Activated B cell treated with CpG ODN at 0.5 μM for 24 hours (primary cell): ENCODE measurements around the gene TUFT1. TPM values are rescaled to one million over a fixed set of nuclear protein-coding genes. Genes with fewer than 3 reads are reported as not detected.
"Not testable (repeated sequence)": the region's sequence is repeated elsewhere in the genome, so short reads cannot be mapped to it uniquely, and the experiment has no call there.

Experiments
- ATAC-seq: fragments of 200-7000 bp; cut with Tn5 transposase; one replicate; pipeline ENCODE4 v1.10.0; 2021; ENCODE audit warnings: low read depth, mild to moderate bottlenecking, moderate library complexity
- CTCF ChIA-PET: fragments of 350-600 bp; sonication (Branson Sonifier 250); formaldehyde crosslinking; loops from one replicate; lab custom pipeline; 2021; ENCODE audit warnings: antibody characterized with exemption; lab: Charles Lee
- POLR2A ChIA-PET: fragments of 350-600 bp; sonication (Branson Sonifier 250); formaldehyde crosslinking; loops from one replicate; lab custom pipeline; 2021; ENCODE audit warnings: antibody characterized with exemption; lab: Charles Lee
- DNase-seq: peaks from one replicate; pipeline ENCODE4 v3.0.0; 2022
- H3K27ac Mint-ChIP-seq: one replicate; pipeline ENCODE4 v1.8.0; 2020; ENCODE audit warnings: mixed read lengths
- H3K27me3 Mint-ChIP-seq: one replicate; pipeline ENCODE4 v1.8.0; 2021; ENCODE audit warnings: mixed read lengths
- H3K36me3 Mint-ChIP-seq: one replicate; pipeline ENCODE4 v1.8.0; 2021; ENCODE audit warnings: low read depth, mixed read lengths
- H3K4me1 Mint-ChIP-seq: one replicate; pipeline ENCODE4 v1.8.0; 2021; ENCODE audit warnings: mixed read lengths
- H3K4me3 Mint-ChIP-seq: one replicate; pipeline ENCODE4 v1.8.0; 2020; ENCODE audit warnings: mild to moderate bottlenecking, mixed read lengths
- H3K9me3 Mint-ChIP-seq: one replicate; pipeline ENCODE4 v1.8.0; 2020; ENCODE audit warnings: mixed read lengths
- intact Hi-C: fragments of 100-400 bp; cut with micrococcal nuclease; formaldehyde crosslinking; loops from one replicate; pipeline ENCODE4 v1.15.1; 2024
- total RNA-seq: library from RNA; stranded (reverse); gene quantifications from 2 replicates; pipeline ENCODE4 v1.2.3, GENCODE V29; 2022
- TF ChIP-seq, protein P1 (sequence below): fragments of 200-600 bp; IDR thresholded peaks from one replicate; pipeline ENCODE4 v1.8.0; 2022; ENCODE audit warnings: antibody characterized with exemption, mild to moderate bottlenecking

The TUFT1 gene
- total RNA-seq, 1 donor from 2014 or later: 2.3 TPM

DNA sequence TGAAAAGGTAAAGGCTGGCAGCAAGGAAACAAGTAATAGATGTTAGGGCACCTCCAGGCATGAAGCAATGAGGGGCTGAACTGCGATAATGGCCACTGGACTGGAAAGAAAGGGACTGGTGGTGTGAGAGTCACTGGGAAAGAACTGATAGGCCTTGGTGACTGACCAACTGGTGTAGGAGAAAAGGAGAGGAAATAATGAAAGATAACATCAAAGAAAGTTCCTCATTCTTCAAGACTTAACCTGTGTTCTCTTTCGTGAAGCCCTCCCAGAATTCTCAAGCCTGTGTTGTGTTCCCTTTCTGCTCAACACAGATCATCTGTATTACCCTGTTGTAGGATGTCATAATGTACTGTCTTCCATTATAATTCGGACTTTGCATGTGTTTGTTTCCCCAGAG is 50.9 kb downstream of the TUFT1 start:
- Mint-ChIP-seq H3K27ac (no peak overlapping the region), H3K9me3 (peaks cover 12% of the 10 kb centered on the region), H3K36me3 (no peaks in the 10 kb centered on the region), H3K4me3 (no peak overlapping the region), H3K4me1 (peaks cover 10% of the 10 kb centered on the region), H3K27me3 (peaks cover 11% of the 10 kb centered on the region)
- ChIA-PET POLR2A (interaction anchor here (0.6 kb wide), 1 partner anchor 291 kb away, joined by 4 read pairs; no protein-coding TSS in a partner anchor), CTCF (no interaction called here)
- ATAC-seq (no peak), DNase-seq (no peak)
- intact Hi-C loops: loop anchor here (5.0 to 10.0 kb wide), 2 partner anchors 46 to 866 kb away; partner anchors contain the start of gene TUFT1
- TF ChIP-seq, protein P1, sequence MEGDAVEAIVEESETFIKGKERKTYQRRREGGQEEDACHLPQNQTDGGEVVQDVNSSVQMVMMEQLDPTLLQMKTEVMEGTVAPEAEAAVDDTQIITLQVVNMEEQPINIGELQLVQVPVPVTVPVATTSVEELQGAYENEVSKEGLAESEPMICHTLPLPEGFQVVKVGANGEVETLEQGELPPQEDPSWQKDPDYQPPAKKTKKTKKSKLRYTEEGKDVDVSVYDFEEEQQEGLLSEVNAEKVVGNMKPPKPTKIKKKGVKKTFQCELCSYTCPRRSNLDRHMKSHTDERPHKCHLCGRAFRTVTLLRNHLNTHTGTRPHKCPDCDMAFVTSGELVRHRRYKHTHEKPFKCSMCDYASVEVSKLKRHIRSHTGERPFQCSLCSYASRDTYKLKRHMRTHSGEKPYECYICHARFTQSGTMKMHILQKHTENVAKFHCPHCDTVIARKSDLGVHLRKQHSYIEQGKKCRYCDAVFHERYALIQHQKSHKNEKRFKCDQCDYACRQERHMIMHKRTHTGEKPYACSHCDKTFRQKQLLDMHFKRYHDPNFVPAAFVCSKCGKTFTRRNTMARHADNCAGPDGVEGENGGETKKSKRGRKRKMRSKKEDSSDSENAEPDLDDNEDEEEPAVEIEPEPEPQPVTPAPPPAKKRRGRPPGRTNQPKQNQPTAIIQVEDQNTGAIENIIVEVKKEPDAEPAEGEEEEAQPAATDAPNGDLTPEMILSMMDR: no peak

DNA sequence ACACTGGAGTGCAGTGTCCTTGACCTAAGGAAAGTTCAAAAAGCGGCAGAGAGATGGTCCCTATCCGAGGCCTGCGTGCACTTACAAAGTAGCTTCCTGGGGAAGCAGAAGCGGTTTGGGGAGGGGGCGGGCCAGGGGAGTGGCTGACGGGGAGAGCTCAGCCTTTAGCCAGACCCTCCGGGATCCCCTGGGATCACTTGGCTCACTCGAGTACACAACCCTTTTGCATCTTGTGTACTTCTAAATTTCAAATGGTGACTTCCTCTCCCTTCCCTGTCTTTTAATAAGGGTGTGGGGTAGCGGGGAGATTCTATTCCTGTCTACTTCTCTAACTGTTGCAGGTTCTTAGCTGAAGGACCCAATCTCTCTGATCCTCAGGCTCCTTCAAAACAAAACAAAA is 53.6 kb downstream of the TUFT1 start:
- CTCF ChIA-PET: interaction anchor here (0.7 to 2.3 kb wide), 17 partner anchors 8 to 416 kb away, joined by 3 to 11 read pairs (median 4); no protein-coding TSS in a partner anchor

DNA sequence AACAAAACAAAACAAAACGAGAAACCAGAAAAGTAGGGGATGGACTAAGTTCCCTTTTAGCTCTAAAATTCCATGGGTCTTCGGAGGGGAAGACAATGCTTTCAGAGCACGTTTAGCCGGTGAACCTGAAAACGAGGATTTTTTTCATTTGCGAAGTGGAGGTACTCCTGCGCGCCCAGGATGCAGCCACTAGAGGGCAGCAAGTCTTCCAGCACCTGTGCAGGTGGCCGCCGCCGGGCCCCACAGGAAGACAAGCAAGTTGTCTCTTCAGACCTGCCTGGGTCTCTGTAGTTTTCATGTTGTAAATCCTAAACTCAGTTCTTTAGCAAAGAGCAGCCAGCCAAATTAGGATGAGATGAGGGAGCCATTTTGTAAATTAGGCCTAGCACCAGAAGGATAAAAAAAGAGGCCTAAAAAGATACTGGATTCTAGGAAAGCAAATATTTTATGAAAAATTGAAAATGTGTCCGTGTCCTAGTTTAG is 54.1 kb downstream of the TUFT1 start:
- Mint-ChIP-seq H3K9me3 (peaks cover 12% of the 10 kb centered on the region), H3K27me3 (peaks cover 11% of the 10 kb centered on the region), H3K36me3 (no peaks in the 10 kb centered on the region), H3K4me3 (peak overlapping the region; percentile 69), H3K4me1 (peaks cover 10% of the 10 kb centered on the region), H3K27ac (peak overlapping the region; percentile 46)
- POLR2A ChIA-PET: no interaction called here
- CTCF ChIA-PET: interaction anchor here (0.7 to 2.3 kb wide), 18 partner anchors 8 to 416 kb away, joined by 3 to 11 read pairs (median 4); no protein-coding TSS in a partner anchor
- TF ChIP-seq, protein P1: peak; percentile 45
- peak; percentile 97 for ATAC-seq
- intact Hi-C loops: loop anchor here (1.0 to 10.0 kb wide), 6 partner anchors 17 to 863 kb away; partner anchors contain the start of gene TUFT1
- peak; percentile 66 for DNase-seq

More for the DNA sequence above, 53.6 kb downstream of the TUFT1 start:
- ATAC-seq: peak; percentile 30
- H3K4me1 Mint-ChIP-seq: peaks cover 10% of the 10 kb centered on the region
- POLR2A ChIA-PET: no interaction called here
- TF ChIP-seq, protein P1: no peak
- intact Hi-C loops: loop anchor here (1.0 to 10.0 kb wide), 6 partner anchors 17 to 864 kb away; partner anchors contain the start of gene TUFT1
- H3K36me3 Mint-ChIP-seq: no peaks in the 10 kb centered on the region
- H3K9me3 Mint-ChIP-seq: peaks cover 12% of the 10 kb centered on the region
- H3K4me3 Mint-ChIP-seq: peak overlapping the region; percentile 69
- H3K27ac Mint-ChIP-seq: no peak overlapping the region
- peaks cover 11% of the 10 kb centered on the region for H3K27me3 Mint-ChIP-seq
- no peak for DNase-seq

DNA sequence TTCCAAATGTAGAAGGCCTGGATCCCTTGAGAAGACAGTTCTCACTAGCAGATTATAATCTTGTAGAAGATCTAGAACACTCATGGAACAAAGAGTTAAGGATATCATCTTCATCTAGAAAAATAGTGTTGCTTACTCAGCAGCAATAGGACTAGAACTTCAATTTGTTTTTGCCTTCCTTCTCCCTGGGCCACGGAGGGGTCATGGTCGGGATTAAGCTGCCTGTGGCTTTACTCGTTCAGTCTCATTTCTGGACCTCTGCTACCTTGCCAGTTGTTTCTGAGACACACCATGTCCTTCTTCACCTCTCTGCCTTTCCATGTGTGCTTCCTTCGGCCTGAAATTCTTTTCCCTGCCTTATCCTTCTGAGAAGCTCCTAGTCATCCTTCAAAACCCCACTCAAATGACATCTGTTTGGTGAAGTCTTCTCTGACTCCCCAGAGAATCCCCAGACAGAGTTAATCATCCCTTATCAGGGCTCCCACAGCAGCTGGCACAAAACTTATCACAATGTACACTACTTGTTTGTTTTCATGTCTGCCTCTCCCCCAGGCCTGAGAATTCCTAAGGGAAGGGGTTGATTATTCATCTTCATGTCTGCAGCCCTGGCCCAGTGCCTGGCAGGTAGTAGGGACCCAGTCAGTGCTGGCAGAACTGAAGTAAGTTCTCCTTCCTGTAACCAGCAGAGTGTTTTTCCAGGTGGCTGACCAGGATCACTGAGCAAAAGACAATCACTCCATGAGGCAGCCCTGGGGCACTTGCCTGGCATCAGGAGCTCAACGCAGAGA is 56.3 kb downstream of the TUFT1 start:
- no peak for ATAC-seq
- CTCF ChIA-PET: interaction anchor here (0.9 to 1.5 kb wide), 3 partner anchors 10 to 240 kb away, joined by 3 to 5 read pairs (median 3); no protein-coding TSS in a partner anchor
- Mint-ChIP-seq H3K36me3 (no peaks in the 10 kb centered on the region), H3K4me1 (peaks cover 10% of the 10 kb centered on the region), H3K9me3 (peaks cover 2% of the 10 kb centered on the region), H3K27me3 (peaks cover 2% of the 10 kb centered on the region), H3K4me3 (no peak overlapping the region), H3K27ac (no peak overlapping the region)
- no peak for DNase-seq
- POLR2A ChIA-PET: interaction anchor here (0.5 kb wide), 1 partner anchor 198 kb away, joined by 3 read pairs; no protein-coding TSS in a partner anchor
- TF ChIP-seq, protein P1: no peak
- intact Hi-C loops: loop anchor here (10.0 kb wide), 1 partner anchor 52 kb away; the partner anchor contains the start of gene TUFT1

DNA sequence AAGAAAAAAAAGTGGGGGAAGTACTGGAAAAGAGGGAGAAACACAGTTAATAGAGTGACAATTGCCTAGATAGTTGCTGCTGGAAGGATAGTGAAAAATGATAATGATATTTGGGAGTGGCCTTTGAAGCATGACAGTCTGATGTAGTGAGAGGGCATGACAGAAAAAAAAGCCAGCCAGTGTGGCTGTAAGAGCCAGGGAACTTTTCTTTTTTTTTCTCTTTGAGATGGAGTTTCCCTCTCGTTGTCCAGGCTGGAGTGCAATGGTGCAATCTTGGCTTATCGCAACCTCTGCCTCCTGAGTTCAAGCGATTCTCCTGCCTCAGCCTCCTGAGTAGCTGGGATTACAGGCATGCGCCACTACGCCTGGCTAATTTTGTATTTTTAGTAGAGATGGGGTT is 62.4 kb downstream of the TUFT1 start:
- DNase-seq, H3K36me3 Mint-ChIP-seq, H3K9me3 Mint-ChIP-seq, intact Hi-C loops, H3K4me1 Mint-ChIP-seq, H3K4me3 Mint-ChIP-seq, ATAC-seq, CTCF ChIA-PET, H3K27ac Mint-ChIP-seq: not testable (repeated sequence)
- POLR2A ChIA-PET: interaction anchor here (0.7 kb wide), 1 partner anchor 1576 kb away, joined by 3 read pairs; no protein-coding TSS in a partner anchor
- H3K27me3 Mint-ChIP-seq: peaks cover 16% of the 10 kb centered on the region
